GM23248 (cell line): Measurements from ENCODE around the gene EHD3.

Source experiments
- EZH2 ChIP-seq: fragments of 200-600 bp; sonication (generic); IDR thresholded peaks from 2 replicates; pipeline ENCODE4 v1.6.1; 2018; ENCODE audit warnings: antibody characterized with exemption, mild to moderate bottlenecking; ENCODE audit not compliant: insufficient read depth, poor library complexity, severe bottlenecking
- EZH2phosphoT487 ChIP-seq: fragments of 200-600 bp; sonication (generic); IDR thresholded peaks from 2 replicates; pipeline ENCODE4 v1.6.1; 2018; ENCODE audit warnings: antibody characterized with exemption, moderate library complexity, mild to moderate bottlenecking, low read depth; ENCODE audit not compliant: insufficient read depth

DNA sequence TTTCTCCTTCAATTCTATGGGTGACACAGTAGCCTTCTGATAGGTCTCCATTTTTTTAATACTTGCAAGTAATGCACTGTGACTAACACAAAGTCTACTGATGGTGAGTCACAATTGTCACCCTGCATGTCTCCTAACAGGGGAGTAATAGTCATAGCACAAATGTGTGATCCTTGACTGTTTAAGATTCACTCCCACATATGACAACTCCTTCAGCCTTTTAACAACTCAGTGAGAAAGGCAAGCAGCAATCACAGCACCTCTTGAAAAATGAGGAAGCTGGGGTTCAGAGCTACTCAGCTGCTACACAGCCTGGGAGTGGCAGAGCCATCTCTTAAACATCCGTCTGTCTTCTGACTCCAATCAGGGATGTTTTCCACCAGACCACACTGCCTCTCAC, 63.8 kb downstream of the EHD3 start:
- TF ChIP-seq EZH2 (no peak), EZH2phosphoT487 (no peak)
